ENCODE data around the gene ZNF74.
"Not testable (repeated sequence)": the region's sequence is repeated elsewhere in the genome, so short reads cannot be mapped to it uniquely, and the experiment has no call there.

Gene ZNF74

GRCh38 chr22:20408891-20409290 is 14.9 kb downstream of the ZNF74 start:
- Histone ChIP-seq H3K36me3 (peaks cover 28% of the 10 kb centered on the region), H3K4me3 (ENCODE audit: low read depth, low read length) (no peak overlapping the region), H3K9me3 (ENCODE audit: severe bottlenecking) (no peaks in the 10 kb centered on the region), H3K27ac (no peak overlapping the region), H3K27me3 (ENCODE audit: insufficient read depth, low read depth, severe bottlenecking) (no peaks in the 10 kb centered on the region)
- TF ChIP-seq CTCF (IDR thresholded peaks at IDR 0.05; ENCODE audit: low read depth, low read length), result no peak
- DNase-seq, result no peak

- H3K4me3 ChIP-seq (ENCODE audit: low read depth, low read length); DNase-seq; H3K27ac ChIP-seq; H3K27me3 ChIP-seq (ENCODE audit: insufficient read depth, low read depth, severe bottlenecking); H3K9me3 ChIP-seq (ENCODE audit: severe bottlenecking): not testable (repeated sequence)
- H3K36me3 ChIP-seq, result peaks cover 28% of the 10 kb centered on the region
These were observed 15.4 kb downstream of the ZNF74 start for GRCh38 chr22:20409385-20409784.

- no peaks in the 10 kb centered on the region for H3K9me3 ChIP-seq (ENCODE audit: severe bottlenecking)
- H3K27me3 ChIP-seq (ENCODE audit: insufficient read depth, low read depth, severe bottlenecking), result no peaks in the 10 kb centered on the region
- DNase-seq, result no peak
- TF ChIP-seq CTCF (IDR thresholded peaks at IDR 0.05; ENCODE audit: low read depth, low read length), result no peak
- H3K4me3 ChIP-seq (ENCODE audit: low read depth, low read length), result no peak overlapping the region
- H3K36me3 ChIP-seq, result no peaks in the 10 kb centered on the region
- no peak overlapping the region for H3K27ac ChIP-seq
These were observed 18.7 kb downstream of the ZNF74 start for GRCh38 chr22:20412474-20413216.

GRCh38 chr22:20413217-20414058 is 19.5 kb downstream of the ZNF74 start:
- H3K4me3 ChIP-seq (ENCODE audit: low read depth, low read length), result no peak overlapping the region
- no peak for TF ChIP-seq CTCF (IDR thresholded peaks at IDR 0.05; ENCODE audit: low read depth, low read length)
- no peak overlapping the region for H3K27ac ChIP-seq
- no peaks in the 10 kb centered on the region for H3K36me3 ChIP-seq
- no peaks in the 10 kb centered on the region for H3K27me3 ChIP-seq (ENCODE audit: insufficient read depth, low read depth, severe bottlenecking)
- DNase-seq, result no peak
- no peaks in the 10 kb centered on the region for H3K9me3 ChIP-seq (ENCODE audit: severe bottlenecking)

GRCh38 chr22:20414059-20414440 is 20.1 kb downstream of the ZNF74 start:
- TF ChIP-seq CTCF (IDR thresholded peaks at IDR 0.05; ENCODE audit: low read depth, low read length), result no peak
- Histone ChIP-seq H3K36me3 (no peaks in the 10 kb centered on the region), H3K27me3 (ENCODE audit: insufficient read depth, low read depth, severe bottlenecking) (no peaks in the 10 kb centered on the region), H3K9me3 (ENCODE audit: severe bottlenecking) (no peaks in the 10 kb centered on the region), H3K27ac (no peak overlapping the region), H3K4me3 (ENCODE audit: low read depth, low read length) (no peak overlapping the region)
- no peak for DNase-seq

GRCh38 chr22:20414450-20414849 is 20.5 kb downstream of the ZNF74 start:
- Histone ChIP-seq H3K27me3 (ENCODE audit: insufficient read depth, low read depth, severe bottlenecking) (no peaks in the 10 kb centered on the region), H3K27ac (no peak overlapping the region), H3K4me3 (ENCODE audit: low read depth, low read length) (no peak overlapping the region), H3K9me3 (ENCODE audit: severe bottlenecking) (no peaks in the 10 kb centered on the region), H3K36me3 (no peaks in the 10 kb centered on the region)
- no peak for TF ChIP-seq CTCF (IDR thresholded peaks at IDR 0.05; ENCODE audit: low read depth, low read length)
- DNase-seq, result no peak

- not testable (repeated sequence) for H3K27me3 ChIP-seq (ENCODE audit: insufficient read depth, low read depth, severe bottlenecking); H3K27ac ChIP-seq; H3K4me3 ChIP-seq (ENCODE audit: low read depth, low read length); H3K9me3 ChIP-seq (ENCODE audit: severe bottlenecking); DNase-seq; H3K36me3 ChIP-seq
These were observed 21.3 kb downstream of the ZNF74 start for GRCh38 chr22:20415241-20415640.

- H3K27ac ChIP-seq; H3K27me3 ChIP-seq (ENCODE audit: insufficient read depth, low read depth, severe bottlenecking); DNase-seq; H3K4me3 ChIP-seq (ENCODE audit: low read depth, low read length); H3K36me3 ChIP-seq; H3K9me3 ChIP-seq (ENCODE audit: severe bottlenecking): not testable (repeated sequence)
These were observed 21.7 kb downstream of the ZNF74 start for GRCh38 chr22:20415699-20416098.

Measured in WERI-Rb-1 (cell line).